ENCODE measurements around the gene FAU. TPM values are rescaled to one million over a fixed set of nuclear protein-coding genes. Genes with fewer than 3 reads are reported as not detected.
A peak's percentile ranks its signal among the peaks of the same experiment; 100 is the strongest.

The FAU gene
- total RNA-seq, 2 experiments from 2014 or later: 899 to 972 TPM

GRCh38 chr11:65113839-65114238 is 8.1 kb downstream of the FAU start:
- peaks cover 8% of the 10 kb centered on the region for H3K36me3 Mint-ChIP-seq
- no peaks in the 10 kb centered on the region for H3K27me3 Mint-ChIP-seq
- no peaks in the 10 kb centered on the region for H3K9me3 Mint-ChIP-seq (ENCODE audit: low read depth)
- DNase-seq (no peak), ATAC-seq (no peak)
- H3K4me1 Mint-ChIP-seq: peaks cover 59% of the 10 kb centered on the region
- CTCF ChIA-PET: interaction anchor here (0.5 to 5.4 kb wide), 7 partner anchors 7 to 218 kb away, joined by 3 to 114 read pairs (median 29); partner anchors contain the start of genes ARL2, FAU, MRPL49 and SYVN1
- H3K27ac Mint-ChIP-seq: peak overlapping the region; percentile 85
- H3K4me3 Mint-ChIP-seq: peak overlapping the region; percentile 80

- no peak for ATAC-seq
- CTCF ChIA-PET: interaction anchor here (0.5 to 5.4 kb wide), 17 partner anchors 8 to 368 kb away, joined by 3 to 114 read pairs (median 4); partner anchors contain the start of genes ARL2, CAPN1, CDC42EP2 and FAU
- Mint-ChIP-seq H3K27me3 (no peaks in the 10 kb centered on the region), H3K36me3 (peaks cover 3% of the 10 kb centered on the region), H3K4me3 (peak overlapping the region; percentile 80), H3K4me1 (peaks cover 54% of the 10 kb centered on the region), H3K9me3 (ENCODE audit: low read depth) (no peaks in the 10 kb centered on the region), H3K27ac (peak overlapping the region; percentile 85)
- no peak for DNase-seq
Observed at GRCh38 chr11:65113361-65113756, 8.6 kb downstream of the FAU start.

GRCh38 chr11:65112546-65113360 is 9.2 kb downstream of the FAU start:
- Mint-ChIP-seq H3K4me3 (peak overlapping the region; percentile 80), H3K27me3 (no peaks in the 10 kb centered on the region), H3K9me3 (ENCODE audit: low read depth) (no peaks in the 10 kb centered on the region), H3K36me3 (peaks cover under 1% of the 10 kb centered on the region), H3K4me1 (peaks cover 49% of the 10 kb centered on the region), H3K27ac (peak overlapping the region; percentile 85)
- DNase-seq (peak; percentile 84), ATAC-seq (peak; percentile 55)
- CTCF ChIA-PET: interaction anchor here (0.6 to 5.4 kb wide), 22 partner anchors 8 to 502 kb away, joined by 3 to 114 read pairs (median 4); partner anchors contain the start of genes ARL2, CAPN1, CDC42EP2 and CDCA5

- Mint-ChIP-seq H3K9me3 (ENCODE audit: low read depth) (no peaks in the 10 kb centered on the region), H3K27me3 (no peaks in the 10 kb centered on the region), H3K4me1 (peaks cover 49% of the 10 kb centered on the region), H3K36me3 (no peaks in the 10 kb centered on the region), H3K4me3 (peak within 1 kb of the TSS; percentile 80), H3K27ac (peak within 1 kb of the TSS; percentile 85)
- DNase-seq: peak; percentile 97
- CTCF ChIA-PET: interaction anchor here (0.6 to 5.4 kb wide), 24 partner anchors 9 to 503 kb away, joined by 3 to 114 read pairs (median 5); partner anchors contain the start of genes ARL2, CAPN1, CDC42EP2 and CDCA5
- ATAC-seq: peak; percentile 83
Observed at GRCh38 chr11:65111744-65112545, 10.0 kb downstream of the FAU start, which contains the start of gene TM7SF2. Gene TM7SF2 (plus strand): TSS chr11:65111872. CDS start chr11:65112016, 144 bp downstream.

- no peaks in the 10 kb centered on the region for H3K27me3 Mint-ChIP-seq
- H3K9me3 Mint-ChIP-seq (ENCODE audit: low read depth): no peaks in the 10 kb centered on the region
- CTCF ChIA-PET: interaction anchor here (0.6 to 5.4 kb wide), 30 partner anchors 10 to 504 kb away, joined by 3 to 114 read pairs (median 5); partner anchors contain the start of genes ARL2, CAPN1, CDC42EP2 and CDCA5
- H3K36me3 Mint-ChIP-seq: peaks cover 1% of the 10 kb centered on the region
- peak overlapping the region; percentile 80 for H3K27ac Mint-ChIP-seq
- DNase-seq (no peak), ATAC-seq (no peak)
- peaks cover 43% of the 10 kb centered on the region for H3K4me1 Mint-ChIP-seq
- H3K4me3 Mint-ChIP-seq: peak overlapping the region; percentile 80
Observed at GRCh38 chr11:65111159-65111743, 10.7 kb downstream of the FAU start.

- H3K27me3 Mint-ChIP-seq: no peaks in the 10 kb centered on the region
- DNase-seq (peak; percentile 96), ATAC-seq (peak; percentile 40)
- H3K36me3 Mint-ChIP-seq: peaks cover 8% of the 10 kb centered on the region
- no peak overlapping the region for H3K4me3 Mint-ChIP-seq
- peaks cover 41% of the 10 kb centered on the region for H3K4me1 Mint-ChIP-seq
- H3K27ac Mint-ChIP-seq: peak overlapping the region; percentile 74
- H3K9me3 Mint-ChIP-seq (ENCODE audit: low read depth): no peaks in the 10 kb centered on the region
- CTCF ChIA-PET: interaction anchor here (0.6 to 5.4 kb wide), 39 partner anchors 10 to 332 kb away, joined by 3 to 114 read pairs (median 4); partner anchors contain the start of genes ARL2, CAPN1, CDC42EP2 and CDCA5
Observed at GRCh38 chr11:65110354-65110861, 11.5 kb downstream of the FAU start.

- peaks cover 13% of the 10 kb centered on the region for H3K36me3 Mint-ChIP-seq
- ATAC-seq (no peak), DNase-seq (no peak)
- H3K9me3 Mint-ChIP-seq (ENCODE audit: low read depth): no peaks in the 10 kb centered on the region
- H3K4me1 Mint-ChIP-seq: peaks cover 46% of the 10 kb centered on the region
- peak overlapping the region; percentile 74 for H3K27ac Mint-ChIP-seq
- CTCF ChIA-PET: interaction anchor here (0.6 to 5.4 kb wide), 33 partner anchors 8 to 331 kb away, joined by 3 to 114 read pairs (median 4); partner anchors contain the start of genes ARL2, CAPN1, CDC42EP2 and CDCA5
- H3K4me3 Mint-ChIP-seq: no peak overlapping the region
- no peaks in the 10 kb centered on the region for H3K27me3 Mint-ChIP-seq
Observed at GRCh38 chr11:65109231-65110198, 12.4 kb downstream of the FAU start.

GRCh38 chr11:65108469-65109123 is 13.3 kb downstream of the FAU start:
- Mint-ChIP-seq H3K4me3 (no peak overlapping the region), H3K27ac (no peak overlapping the region), H3K36me3 (peaks cover 13% of the 10 kb centered on the region), H3K9me3 (ENCODE audit: low read depth) (no peaks in the 10 kb centered on the region), H3K27me3 (no peaks in the 10 kb centered on the region), H3K4me1 (peaks cover 45% of the 10 kb centered on the region)
- DNase-seq: no peak
- CTCF ChIA-PET: interaction anchor here (1.0 to 2.8 kb wide), 7 partner anchors 9 to 206 kb away, joined by 3 to 10 read pairs (median 3); partner anchors contain the start of genes CAPN1, CDC42EP2, FAU and MRPL49
- ATAC-seq: no peak

- CTCF ChIA-PET: interaction anchor here (1.0 to 2.8 kb wide), 6 partner anchors 8 to 73 kb away, joined by 3 to 10 read pairs (median 4); partner anchors contain the start of genes CAPN1, FAU, MRPL49 and VPS51
- Mint-ChIP-seq H3K9me3 (ENCODE audit: low read depth) (no peaks in the 10 kb centered on the region), H3K36me3 (peaks cover 13% of the 10 kb centered on the region), H3K27me3 (no peaks in the 10 kb centered on the region), H3K4me3 (no peak overlapping the region), H3K4me1 (peaks cover 40% of the 10 kb centered on the region), H3K27ac (no peak overlapping the region)
- DNase-seq: no peak
- ATAC-seq: no peak
Observed at GRCh38 chr11:65107751-65108468, 14.0 kb downstream of the FAU start.

GRCh38 chr11:65107078-65107477 is 14.9 kb downstream of the FAU start:
- Mint-ChIP-seq H3K9me3 (ENCODE audit: low read depth) (no peaks in the 10 kb centered on the region), H3K27ac (no peak overlapping the region), H3K4me1 (peaks cover 40% of the 10 kb centered on the region), H3K36me3 (peaks cover 13% of the 10 kb centered on the region), H3K4me3 (no peak overlapping the region), H3K27me3 (no peaks in the 10 kb centered on the region)
- DNase-seq (no peak), ATAC-seq (no peak)
- CTCF ChIA-PET: interaction anchor here (0.6 to 2.8 kb wide), 2 partner anchors 9 to 11 kb away, joined by 3 to 10 read pairs; partner anchors contain the start of gene ZNHIT2
